MM.1S (cell line): ENCODE results near the gene KCNK17.

Experiments
- DNase-seq: peaks from one replicate; pipeline ENCODE4 v3.0.0-alpha.2; 2015
- H2AFZ ChIP-seq: fragments of 300-600 bp; sonication (generic); 2 replicates; pipeline ENCODE4 v1.6.0; 2016; ENCODE audit warnings: antibody characterized with exemption, low read length
- H3F3A ChIP-seq: fragments of 300-600 bp; sonication (generic); 2 replicates; pipeline ENCODE4 v1.6.1; 2016; ENCODE audit warnings: mild to moderate bottlenecking, antibody characterized with exemption, low read length, moderate library complexity, mixed read lengths; ENCODE audit not compliant: insufficient read depth
- H3K27ac ChIP-seq: fragments of 300-600 bp; sonication (generic); 2 replicates; pipeline ENCODE4 v1.5.1; 2016; ENCODE audit warnings: mild to moderate bottlenecking, low read length
- H3K27me3 ChIP-seq: fragments of 300-600 bp; sonication (generic); replicated peaks from 2 replicates; pipeline ENCODE4 v1.6.0; 2016; ENCODE audit warnings: low read length; ENCODE audit not compliant: insufficient read depth
- H3K36me3 ChIP-seq: fragments of 300-600 bp; sonication (generic); replicated peaks from 2 replicates; pipeline ENCODE4 v1.6.1; 2016; ENCODE audit warnings: mild to moderate bottlenecking, low read length, mixed read lengths; ENCODE audit not compliant: insufficient read depth
- H3K4me1 ChIP-seq: fragments of 300-600 bp; sonication (generic); 2 replicates; pipeline ENCODE4 v1.6.1; 2016; ENCODE audit warnings: low read length, mixed read lengths
- H3K4me2 ChIP-seq: fragments of 300-600 bp; sonication (generic); 2 replicates; pipeline ENCODE4 v1.6.0; 2016; ENCODE audit warnings: low read depth, low read length
- H3K4me3 ChIP-seq: fragments of 300-600 bp; sonication (generic); 2 replicates; pipeline ENCODE4 v1.5.1; 2016; ENCODE audit warnings: low read length, mixed read lengths
- H3K79me2 ChIP-seq: fragments of 300-600 bp; sonication (generic); 2 replicates; pipeline ENCODE4 v1.6.1; 2016; ENCODE audit warnings: mixed run types, low read length, mixed read lengths
- H3K9ac ChIP-seq: fragments of 300-600 bp; sonication (generic); 2 replicates; pipeline ENCODE4 v1.6.1; 2016; ENCODE audit warnings: low read length, mixed read lengths
- H3K9me2 ChIP-seq: fragments of 300-600 bp; sonication (generic); replicated peaks from 2 replicates; pipeline ENCODE4 v1.6.1; 2016; ENCODE audit warnings: mild to moderate bottlenecking, low read length, mixed read lengths; ENCODE audit not compliant: insufficient read depth
- H3K9me3 ChIP-seq: fragments of 300-600 bp; sonication (generic); replicated peaks from 2 replicates; pipeline ENCODE4 v1.6.1; 2016; ENCODE audit warnings: mild to moderate bottlenecking, low read length, mixed read lengths; ENCODE audit not compliant: insufficient read depth
- H4K20me1 ChIP-seq: fragments of 300-600 bp; sonication (generic); 2 replicates; pipeline ENCODE4 v1.6.1; 2016; ENCODE audit warnings: mild to moderate bottlenecking, low read length, moderate library complexity, mixed read lengths; ENCODE audit not compliant: insufficient read depth
- CTCF ChIP-seq: fragments of 300-600 bp; sonication (generic); IDR thresholded peaks from 2 replicates; pipeline ENCODE4 v1.5.1; 2016; ENCODE audit warnings: antibody characterized with exemption, low read length, mixed read lengths
- EZH2 ChIP-seq: fragments of 300-600 bp; sonication (generic); optimal IDR thresholded peaks from 2 replicates; pipeline ENCODE3; 2017; ENCODE audit warnings: low read depth, mild to moderate bottlenecking, antibody characterized with exemption, low read length, mixed read lengths
- EZH2phosphoT487 ChIP-seq: fragments of 300-600 bp; sonication (generic); IDR thresholded peaks from 2 replicates; pipeline ENCODE4 v1.6.1; 2018; ENCODE audit warnings: antibody characterized with exemption, low read length

The KCNK17 gene

GRCh38 chr6:39347906-39348585 is 33.8 kb upstream of the KCNK17 start:
- Histone ChIP-seq H3K27me3 (no peaks in the 10 kb centered on the region), H4K20me1 (no peaks in the 10 kb centered on the region), H3K4me3 (no peak overlapping the region), H2AFZ (no peak overlapping the region), H3K4me2 (no peak overlapping the region), H3K79me2 (no peaks in the 10 kb centered on the region), H3K4me1 (no peaks in the 10 kb centered on the region), H3K36me3 (no peaks in the 10 kb centered on the region), H3K27ac (no peak overlapping the region), H3K9me2 (no peaks in the 10 kb centered on the region), H3K9me3 (no peaks in the 10 kb centered on the region), H3F3A (no peaks in the 10 kb centered on the region), H3K9ac (no peak overlapping the region)
- DNase-seq: peak; percentile 40
- TF ChIP-seq CTCF: peak; percentile 90
- TF ChIP-seq EZH2: no peak
- TF ChIP-seq EZH2phosphoT487: no peak

DNA sequence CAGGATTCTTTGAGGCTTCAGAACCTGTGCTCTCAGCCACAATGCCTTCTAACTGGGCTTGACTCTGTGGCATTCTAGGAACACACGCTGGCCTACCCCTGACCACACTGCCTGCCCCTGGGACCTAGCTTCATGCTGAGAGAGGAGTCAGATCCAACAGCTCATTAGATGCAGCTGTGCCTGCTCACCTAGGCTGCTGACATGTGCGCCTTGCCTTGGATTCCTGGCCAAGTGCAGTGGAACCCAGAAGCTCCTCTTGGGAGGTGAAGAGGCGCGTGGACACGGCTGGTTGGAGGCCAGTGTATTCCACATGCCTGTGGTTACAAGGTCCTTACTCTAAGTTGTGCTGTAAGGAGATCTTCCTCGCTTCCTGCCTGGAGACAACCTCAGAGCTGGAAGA is 33.0 kb upstream of the KCNK17 start:
- Histone ChIP-seq H3K9me3 (no peaks in the 10 kb centered on the region), H3K27me3 (no peaks in the 10 kb centered on the region), H3K27ac (no peak overlapping the region), H3K4me1 (no peaks in the 10 kb centered on the region), H3K9me2 (no peaks in the 10 kb centered on the region), H3K4me2 (no peak overlapping the region), H3F3A (no peaks in the 10 kb centered on the region), H3K9ac (no peak overlapping the region), H4K20me1 (no peaks in the 10 kb centered on the region), H3K79me2 (no peaks in the 10 kb centered on the region), H3K36me3 (no peaks in the 10 kb centered on the region), H3K4me3 (no peak overlapping the region), H2AFZ (no peak overlapping the region)
- no peak for TF ChIP-seq EZH2
- no peak for TF ChIP-seq EZH2phosphoT487
- TF ChIP-seq CTCF: no peak
- DNase-seq: no peak

DNA sequence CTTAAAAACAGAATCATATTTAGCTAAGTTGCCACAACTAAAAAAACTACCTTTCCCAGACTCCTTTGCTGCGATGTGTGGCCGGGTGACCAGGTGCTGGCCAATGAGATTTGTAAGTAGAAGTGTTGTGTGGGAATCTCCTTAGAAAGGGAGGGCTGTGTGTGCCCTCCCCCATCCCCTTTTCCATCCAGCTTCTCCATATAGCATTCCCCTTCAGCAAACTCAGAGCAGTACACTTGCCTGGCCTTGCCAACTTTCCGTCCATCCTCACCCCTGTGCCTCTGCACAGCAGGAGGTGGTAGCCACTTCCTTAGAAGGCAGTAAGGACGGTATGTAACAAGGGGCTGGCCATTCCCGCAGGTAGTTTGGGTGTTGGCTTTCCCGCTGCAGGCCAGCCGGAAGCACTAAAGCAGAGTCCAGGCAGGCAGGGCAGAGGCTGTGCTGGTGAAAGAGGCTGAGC is 30.6 kb upstream of the KCNK17 start:
- no peaks in the 10 kb centered on the region for H3F3A ChIP-seq
- H3K4me2 ChIP-seq: no peak overlapping the region

More for the DNA sequence above, 30.6 kb upstream of the KCNK17 start:
- Histone ChIP-seq H3K27me3 (no peaks in the 10 kb centered on the region), H4K20me1 (no peaks in the 10 kb centered on the region), H3K9me3 (no peaks in the 10 kb centered on the region), H3K27ac (no peak overlapping the region), H3K79me2 (no peaks in the 10 kb centered on the region), H3K4me1 (no peaks in the 10 kb centered on the region), H3K9me2 (no peaks in the 10 kb centered on the region), H3K4me3 (no peak overlapping the region), H3K36me3 (no peaks in the 10 kb centered on the region), H2AFZ (no peak overlapping the region), H3K9ac (no peak overlapping the region)
- TF ChIP-seq EZH2 (no peak), CTCF (no peak), EZH2phosphoT487 (no peak)
- no peak for DNase-seq
